Measurements from ENCODE around the gene CACNA2D4.

CACNA2D4 gene

GRCh38 chr12:1917172-1918070 lies 1.0 kb downstream of the CACNA2D4 start:
- no peak for DNase-seq (ENCODE audit: low read depth)
- TF ChIP-seq CTCF (conservative IDR thresholded peaks at IDR 0.05; ENCODE audit: control insufficient read depth, insufficient read depth, low read depth, low read length), result no peak

GRCh38 chr12:1916371-1917171 lies 1.9 kb downstream of the CACNA2D4 start:
- no peak for DNase-seq (ENCODE audit: low read depth)
- no peak for TF ChIP-seq CTCF (conservative IDR thresholded peaks at IDR 0.05; ENCODE audit: control insufficient read depth, insufficient read depth, low read depth, low read length)
- no peak overlapping the region for H3K4me3 ChIP-seq (ENCODE audit: control insufficient read depth, low read depth, low read length)

More at GRCh38 chr12:1917172-1918070, 1.0 kb downstream of the CACNA2D4 start:
- H3K4me3 ChIP-seq (ENCODE audit: control insufficient read depth, low read depth, low read length), result no peak overlapping the region

- no peak overlapping the region for H3K4me3 ChIP-seq (ENCODE audit: control insufficient read depth, low read depth, low read length)
- no peak for DNase-seq (ENCODE audit: low read depth)
- no peak for TF ChIP-seq CTCF (conservative IDR thresholded peaks at IDR 0.05; ENCODE audit: control insufficient read depth, insufficient read depth, low read depth, low read length)
These were observed 3.1 kb downstream of the CACNA2D4 start for GRCh38 chr12:1915082-1915968.

GRCh38 chr12:1914114-1914911 lies 4.1 kb downstream of the CACNA2D4 start:
- no peak for TF ChIP-seq CTCF (conservative IDR thresholded peaks at IDR 0.05; ENCODE audit: control insufficient read depth, insufficient read depth, low read depth, low read length)
- no peak overlapping the region for H3K4me3 ChIP-seq (ENCODE audit: control insufficient read depth, low read depth, low read length)
- no peak for DNase-seq (ENCODE audit: low read depth)

- DNase-seq (ENCODE audit: low read depth), result no peak
- no peak overlapping the region for H3K4me3 ChIP-seq (ENCODE audit: control insufficient read depth, low read depth, low read length)
- TF ChIP-seq CTCF (conservative IDR thresholded peaks at IDR 0.05; ENCODE audit: control insufficient read depth, insufficient read depth, low read depth, low read length), result no peak
These were observed 4.9 kb downstream of the CACNA2D4 start for GRCh38 chr12:1913377-1914113.
